ENCODE data around the gene NSMF. TPM values are rescaled to one million over a fixed set of nuclear protein-coding genes. Genes with fewer than 3 reads are reported as not detected.

NSMF gene
- total and polyA plus RNA-seq, 2 donors (not counting 3 experiments of a cell fraction or from before 2014, with no cell fraction given), result 43.3 to 53.7 TPM

GRCh38 chr9:137445275-137445807 lies 13.8 kb downstream of the NSMF start:
- Histone ChIP-seq H3K79me2 (ENCODE audit: control insufficient read depth, insufficient read depth, low read length) (no peaks in the 10 kb centered on the region), H3K4me2 (ENCODE audit: insufficient read depth, low read length) (no peak overlapping the region), H3K27me3 (ENCODE audit: control insufficient read depth in 2 of 2, insufficient read depth in 2 of 2, low read length in 2 of 2) (no peaks in the 10 kb centered on the region), H3K9me3 (replicated peaks; ENCODE audit: control insufficient read depth, insufficient read depth, low read length) (no peaks in the 10 kb centered on the region), H4K20me1 (replicated peaks; ENCODE audit: control insufficient read depth, extremely low read depth, insufficient read depth, low read length) (no peaks in the 10 kb centered on the region), H2AFZ (ENCODE audit: low read depth, low read length) (no peak overlapping the region), H3K9ac (replicated peaks; ENCODE audit: extremely low read depth, insufficient read depth, low read length) (no peak overlapping the region), H3K36me3 (ENCODE audit: control insufficient read depth in 2 of 2, extremely low read depth in 1 of 2, insufficient read depth in 2 of 2, low read length in 2 of 2) (peaks cover 3 to 14% of the 10 kb centered on the region in 2 experiments), H3K9me1 (replicated peaks; ENCODE audit: control insufficient read depth, extremely low read depth, insufficient read depth, low read length) (no peaks in the 10 kb centered on the region), H3K4me1 (ENCODE audit: control insufficient read depth, extremely low read depth, insufficient read depth, low read length) (no peaks in the 10 kb centered on the region), H3K27ac (ENCODE audit: insufficient read depth, low read depth, low read length) (no peak overlapping the region), H3K4me3 (replicated peaks in 1 of 3; ENCODE audit: insufficient read depth in 1 of 3, low read depth in 1 of 3, low read length in 3 of 3) (no peak overlapping the region)
- TF ChIP-seq MYC (IDR thresholded peaks at IDR 0.05; ENCODE audit: low read depth, low read length) (no peak), FOS (IDR thresholded peaks at IDR 0.05; ENCODE audit: borderline replicate concordance, insufficient read depth, low read length) (peak; percentile 72), MAX (IDR thresholded peaks at IDR 0.05; ENCODE audit: insufficient read depth, insufficient read length) (no peak), POLR2AphosphoS5 (IDR thresholded peaks at IDR 0.05; ENCODE audit: insufficient read depth, low read depth, low read length) (peak; percentile 20), CTCF (IDR thresholded peaks at IDR 0.05; ENCODE audit: extremely low read depth in 1 of 2, insufficient read depth in 1 of 2, low read depth in 1 of 2, low read length in 2 of 2) (peak; percentile 77 to 87)
- BruUV-seq (replicated peaks), result no TSS peak
- intact Hi-C loops (cut with micrococcal nuclease) (loop anchor here (1.0 kb wide), 4 partner anchors 22 to 158 kb away; partner anchors contain the start of genes EXD3 and NOXA1), dilution Hi-C loops (cut with MboI; ENCODE audit: extremely low pct_ligation_motif_present, low sequenced_read_pairs) (no loop called here)
- FAIRE-seq (peak; percentile 85), DNase-seq (ENCODE audit: low read depth, low spot score) (peak; percentile 78)
- CTCF ChIA-PET, result interaction anchor here (0.7 to 3.0 kb wide), 8 partner anchors 11 to 158 kb away, joined by 3 to 42 read pairs (median 4); partner anchors contain the start of genes EXD3, NOXA1 and NRARP
- POLR2A ChIA-PET, result no interaction called here
